GM19455 (cell line): ENCODE data around the gene RASAL1.

Source experiments
- ATAC-seq: cut with Tn5 transposase; IDR thresholded peaks from one replicate; pipeline ENCODE4 v1.9.1; 2021; ENCODE audit not compliant: unreplicated experiment

The RASAL1 gene

GRCh38 chr12:113077859-113078255 is 57.7 kb downstream of the RASAL1 start:
- ATAC-seq = no peak

GRCh38 chr12:113077057-113077858 is 58.3 kb downstream of the RASAL1 start:
- no peak for ATAC-seq

- ATAC-seq = peak; percentile 89
These were observed 60.4 kb downstream of the RASAL1 start for GRCh38 chr12:113075137-113075683.

GRCh38 chr12:113073586-113073985 is 62.0 kb downstream of the RASAL1 start:
- no peak for ATAC-seq

- no peak for ATAC-seq
These were observed 63.4 kb downstream of the RASAL1 start for GRCh38 chr12:113072136-113072535.

- ATAC-seq = no peak
These were observed 64.1 kb downstream of the RASAL1 start for GRCh38 chr12:113071135-113072112.

- no peak for ATAC-seq
These were observed 65.2 kb downstream of the RASAL1 start for GRCh38 chr12:113070117-113070906.

- ATAC-seq = no peak
These were observed 65.8 kb downstream of the RASAL1 start for GRCh38 chr12:113069751-113070116.

GRCh38 chr12:113069149-113069548 is 66.4 kb downstream of the RASAL1 start:
- ATAC-seq = no peak

GRCh38 chr12:113067987-113068935 is 67.3 kb downstream of the RASAL1 start:
- no peak for ATAC-seq

- no peak for ATAC-seq
These were observed 68.7 kb downstream of the RASAL1 start for GRCh38 chr12:113066813-113067400.

- ATAC-seq = no peak
These were observed 70.2 kb downstream of the RASAL1 start for GRCh38 chr12:113065126-113066007.

- ATAC-seq = no peak
These were observed 71.0 kb downstream of the RASAL1 start for GRCh38 chr12:113064395-113065125.

- no peak for ATAC-seq
These were observed 71.9 kb downstream of the RASAL1 start for GRCh38 chr12:113063396-113064350.

GRCh38 chr12:113062502-113063395 is 72.8 kb downstream of the RASAL1 start:
- ATAC-seq = no peak
